Fibroblast of lung (primary cell): ENCODE measurements around the gene TSPAN19. TPM values are rescaled to one million over a fixed set of nuclear protein-coding genes. Genes with fewer than 3 reads are reported as not detected.

Experiments
- DNase-seq, 2 donors: peaks; one replicate each; pipeline versions ENCODE4 v3.0.0 to v3.0.0-alpha.2; 2010; ENCODE audit warnings: low read depth in 2 of 2
- H2AFZ ChIP-seq: 2 replicates; pipeline ENCODE4 v1.5.1; 2012; ENCODE audit warnings: low read length, control low read depth, inconsistent platforms
- H3K27ac ChIP-seq: 2 replicates; pipeline ENCODE4 v1.5.1; 2011; ENCODE audit warnings: low read length, control low read depth; ENCODE audit not compliant: insufficient read depth
- H3K27me3 ChIP-seq: 2 replicates; pipeline ENCODE4 v1.5.1; 2011; ENCODE audit warnings: mild to moderate bottlenecking, low read length; ENCODE audit not compliant: control insufficient read depth, insufficient read depth
- H3K36me3 ChIP-seq: 2 replicates; pipeline ENCODE4 v1.5.1; 2011; ENCODE audit warnings: low read length; ENCODE audit not compliant: control insufficient read depth, insufficient read depth
- H3K4me1 ChIP-seq: 2 replicates; pipeline ENCODE4 v1.5.1; 2011; ENCODE audit warnings: low read length; ENCODE audit not compliant: control insufficient read depth, insufficient read depth; ENCODE audit errors: extremely low read depth
- H3K4me2 ChIP-seq: 2 replicates; pipeline ENCODE4 v1.5.1; 2011; ENCODE audit warnings: low read length, control low read depth; ENCODE audit not compliant: insufficient read depth; ENCODE audit errors: extremely low read depth
- H3K4me3 ChIP-seq, 4 experiments: fragments of 200-600 bp in 1 of 4; sonication (generic) in 1 of 4; replicated peaks in 1 of 4; 2 replicates each; pipeline ENCODE4 v1.5.1; 2011 to 2016; ENCODE audit warnings: low read length in 4 of 4, low read depth in 3 of 4, mild to moderate bottlenecking in 3 of 4, control low read depth in 2 of 4, inconsistent platforms in 1 of 4, mixed read lengths in 1 of 4; ENCODE audit not compliant: insufficient read depth in 1 of 4; ENCODE audit errors: control extremely low read depth in 1 of 4
- H3K79me2 ChIP-seq: 2 replicates; pipeline ENCODE4 v1.5.1; 2012; ENCODE audit warnings: mild to moderate bottlenecking, low read length, inconsistent platforms; ENCODE audit not compliant: control insufficient read depth, insufficient read depth
- H3K9ac ChIP-seq: 2 replicates; pipeline ENCODE4 v1.5.1; 2011; ENCODE audit warnings: mild to moderate bottlenecking, low read length, control low read depth; ENCODE audit not compliant: insufficient read depth
- H3K9me3 ChIP-seq: 2 replicates; pipeline ENCODE4 v1.5.1; 2012; ENCODE audit warnings: low read depth, low read length; ENCODE audit not compliant: control insufficient read depth, insufficient read depth
- H4K20me1 ChIP-seq: 2 replicates; pipeline ENCODE4 v1.5.1; 2011; ENCODE audit warnings: low read length; ENCODE audit not compliant: control insufficient read depth, insufficient read depth; ENCODE audit errors: extremely low read depth
- CTCF ChIP-seq, 2 donors: IDR thresholded peaks in 1 of 2; conservative IDR thresholded peaks in 1 of 2; 1 replicate in 1 of 2; 2 replicates in 1 of 2; pipeline ENCODE4 v1.5.1; 2011 to 2012; ENCODE audit warnings: low read length in 2 of 2, control low read depth in 1 of 2, inconsistent platforms in 1 of 2, low read depth in 1 of 2, mild to moderate bottlenecking in 1 of 2
- EZH2 ChIP-seq: IDR thresholded peaks from 2 replicates; pipeline ENCODE4 v1.5.1; 2012; ENCODE audit warnings: low read length, control low read depth, mild to moderate bottlenecking; ENCODE audit errors: missing control alignments
- polyA plus RNA-seq, 2 donors: library from polyadenylated mRNA; depleted of rRNA in 1 of 2; stranded (reverse) in 1 of 2; unstranded in 1 of 2; fragments of >200 nt; gene quantifications; 2 replicates each; pipeline ENCODE4 v1.2.1, GENCODE V29; 2011 to 2012; ENCODE audit warnings: missing spikeins in 1 of 2
- total RNA-seq: library from RNA; depleted of rRNA; stranded (reverse); fragments of >200 nt; gene quantifications from 2 replicates; pipeline ENCODE4 v1.2.1, GENCODE V29; 2014

The TSPAN19 gene
- total and polyA plus RNA-seq, 2 donors (not counting 1 experiment from before 2014, with no cell fraction given) = not detected

GRCh38 chr12:85072826-85073225 lies 36.7 kb upstream of the TSPAN19 start:
- Histone ChIP-seq H4K20me1 (no peaks in the 10 kb centered on the region), H3K9ac (no peak overlapping the region), H3K27me3 (no peaks in the 10 kb centered on the region), H3K4me3 (no peak overlapping the region), H3K27ac (no peak overlapping the region), H3K36me3 (no peaks in the 10 kb centered on the region), H3K4me2 (no peak overlapping the region), H3K4me1 (no peaks in the 10 kb centered on the region), H3K9me3 (no peaks in the 10 kb centered on the region), H2AFZ (no peak overlapping the region), H3K79me2 (no peaks in the 10 kb centered on the region)
- peak in 1 of 2 donors; percentile 45 for DNase-seq
- TF ChIP-seq EZH2 = no peak
- TF ChIP-seq CTCF (conservative IDR thresholded peaks at IDR 0.05 in 1 of 2, IDR thresholded peaks at IDR 0.05 in 1 of 2; ENCODE audit: low read depth in 1 of 2, low read length in 2 of 2) = no peak

GRCh38 chr12:85065837-85066482 lies 29.9 kb upstream of the TSPAN19 start:
- DNase-seq = no peak
- H2AFZ ChIP-seq = no peak overlapping the region
- TF ChIP-seq EZH2 (no peak), CTCF (conservative IDR thresholded peaks at IDR 0.05 in 1 of 2, IDR thresholded peaks at IDR 0.05 in 1 of 2; ENCODE audit: low read depth in 1 of 2, low read length in 2 of 2) (no peak)
- H3K4me2 ChIP-seq = no peak overlapping the region
- H3K27ac ChIP-seq = no peak overlapping the region
- no peaks in the 10 kb centered on the region for H3K79me2 ChIP-seq
- H3K9me3 ChIP-seq = no peaks in the 10 kb centered on the region
- H3K9ac ChIP-seq = no peak overlapping the region
- H3K4me1 ChIP-seq = no peaks in the 10 kb centered on the region
- H3K4me3 ChIP-seq = no peak overlapping the region
- no peaks in the 10 kb centered on the region for H4K20me1 ChIP-seq
- H3K36me3 ChIP-seq = no peaks in the 10 kb centered on the region
- no peaks in the 10 kb centered on the region for H3K27me3 ChIP-seq

GRCh38 chr12:85060916-85061315 lies 24.8 kb upstream of the TSPAN19 start:
- no peaks in the 10 kb centered on the region for H3K4me1 ChIP-seq
- TF ChIP-seq EZH2 = no peak
- no peak for TF ChIP-seq CTCF (conservative IDR thresholded peaks at IDR 0.05 in 1 of 2, IDR thresholded peaks at IDR 0.05 in 1 of 2; ENCODE audit: low read depth in 1 of 2, low read length in 2 of 2)
- H3K9ac ChIP-seq = no peak overlapping the region
- no peaks in the 10 kb centered on the region for H3K36me3 ChIP-seq
- no peak for DNase-seq
- H3K4me3 ChIP-seq = no peak overlapping the region
- no peak overlapping the region for H3K27ac ChIP-seq
- H3K9me3 ChIP-seq = no peaks in the 10 kb centered on the region
- H4K20me1 ChIP-seq = no peaks in the 10 kb centered on the region
- no peak overlapping the region for H3K4me2 ChIP-seq
- H3K27me3 ChIP-seq = no peaks in the 10 kb centered on the region
- H2AFZ ChIP-seq = no peak overlapping the region
- H3K79me2 ChIP-seq = no peaks in the 10 kb centered on the region
